SK-N-SH (cell line): ENCODE data around the gene LSM3. TPM values are rescaled to one million over a fixed set of nuclear protein-coding genes. Genes with fewer than 3 reads are reported as not detected.
A peak's percentile ranks its signal among the peaks of the same experiment; 100 is the strongest.

Experiments used
- CHD2 ChIP-seq: fragments of 150-350 bp; IDR thresholded peaks from 2 replicates; pipeline ENCODE4 v1.6.1; 2018; ENCODE audit warnings: low read length; ENCODE audit not compliant: partially characterized antibody
- ELF1 ChIP-seq: IDR thresholded peaks from 2 replicates; pipeline ENCODE4 v1.4.0; 2012
- EZH2phosphoT487 ChIP-seq: fragments of 200-600 bp; sonication (generic); IDR thresholded peaks from 2 replicates; pipeline ENCODE4 v1.6.1; 2017; ENCODE audit warnings: low read depth, mixed run types, mild to moderate bottlenecking, antibody characterized with exemption, moderate library complexity, borderline replicate concordance
- FOSL2 ChIP-seq: IDR thresholded peaks from 2 replicates; pipeline ENCODE4 v1.4.0; 2012; ENCODE audit warnings: low read depth, mild to moderate bottlenecking, moderate library complexity, borderline replicate concordance
- FOXJ3 ChIP-seq: sonication (generic); formaldehyde crosslinking; IDR thresholded peaks from 2 replicates; pipeline ENCODE4 v1.5.1; 2020; ENCODE audit warnings: mild to moderate bottlenecking, missing genetic modification reagents
- FOXM1 ChIP-seq: IDR thresholded peaks from 2 replicates; pipeline ENCODE4 v1.4.0; 2012; ENCODE audit warnings: low read depth, mild to moderate bottlenecking
- GATA2 ChIP-seq: sonication (generic); formaldehyde crosslinking; IDR thresholded peaks from 2 replicates; pipeline ENCODE4 v1.5.0; 2020; ENCODE audit warnings: mild to moderate bottlenecking, missing genetic modification reagents
- NRF1 ChIP-seq: IDR thresholded peaks from 2 replicates; pipeline ENCODE4 v1.6.1; 2012; ENCODE audit warnings: low read depth, mild to moderate bottlenecking, low read length
- RAD21 ChIP-seq: IDR thresholded peaks from 2 replicates; pipeline ENCODE4 v1.6.1; 2012; ENCODE audit warnings: mild to moderate bottlenecking, low read length
- RCOR1 ChIP-seq: fragments of 150-350 bp; IDR thresholded peaks from 2 replicates; pipeline ENCODE4 v1.6.1; 2017; ENCODE audit warnings: antibody characterized with exemption, low read length
- SIN3A ChIP-seq: IDR thresholded peaks from 2 replicates; pipeline ENCODE4 v1.6.1; 2012; ENCODE audit warnings: low read depth, mild to moderate bottlenecking, low read length, moderate library complexity, borderline replicate concordance
- SMC3 ChIP-seq: IDR thresholded peaks from 2 replicates; pipeline ENCODE4 v1.6.1; 2012; ENCODE audit warnings: low read depth, low read length, improper control_type of control experiment
- TAF1 ChIP-seq: IDR thresholded peaks from 2 replicates; pipeline ENCODE4 v1.6.1; 2012; ENCODE audit warnings: low read depth, mild to moderate bottlenecking, low read length, moderate library complexity, borderline replicate concordance
- polyA plus RNA-seq, 3 experiments: library from polyadenylated mRNA; depleted of rRNA; stranded (reverse); fragments of >200 nt; gene quantifications; 2 replicates each; pipeline ENCODE4 v1.2.3, GENCODE V29; 2012
- TF ChIP-seq, protein P1 (sequence below): IDR thresholded peaks from 2 replicates; pipeline ENCODE4 v1.4.0; 2012; ENCODE audit warnings: low read depth
- TF ChIP-seq, protein P2 (sequence below): IDR thresholded peaks from 2 replicates; pipeline ENCODE4; 2012
- TF ChIP-seq, protein P3 (sequence below): fragments of 200-600 bp; sonication (generic); IDR thresholded peaks from 2 replicates; pipeline ENCODE4 v1.6.1; 2017; ENCODE audit warnings: antibody characterized with exemption, mild to moderate bottlenecking, moderate library complexity
- TF ChIP-seq, protein P4 (sequence below): IDR thresholded peaks from 2 replicates; pipeline ENCODE4 v1.4.0; 2012; ENCODE audit warnings: low read depth, borderline replicate concordance
- TF ChIP-seq, protein P5 (sequence below): fragments of 150-350 bp; IDR thresholded peaks from 2 replicates; pipeline ENCODE4 v1.6.1; 2016; ENCODE audit warnings: mild to moderate bottlenecking, low read depth, low read length

Gene LSM3
- polyA plus RNA-seq, 1 of the 3 experiments (the other 2 are of a cell fraction): 5.1 TPM

DNA sequence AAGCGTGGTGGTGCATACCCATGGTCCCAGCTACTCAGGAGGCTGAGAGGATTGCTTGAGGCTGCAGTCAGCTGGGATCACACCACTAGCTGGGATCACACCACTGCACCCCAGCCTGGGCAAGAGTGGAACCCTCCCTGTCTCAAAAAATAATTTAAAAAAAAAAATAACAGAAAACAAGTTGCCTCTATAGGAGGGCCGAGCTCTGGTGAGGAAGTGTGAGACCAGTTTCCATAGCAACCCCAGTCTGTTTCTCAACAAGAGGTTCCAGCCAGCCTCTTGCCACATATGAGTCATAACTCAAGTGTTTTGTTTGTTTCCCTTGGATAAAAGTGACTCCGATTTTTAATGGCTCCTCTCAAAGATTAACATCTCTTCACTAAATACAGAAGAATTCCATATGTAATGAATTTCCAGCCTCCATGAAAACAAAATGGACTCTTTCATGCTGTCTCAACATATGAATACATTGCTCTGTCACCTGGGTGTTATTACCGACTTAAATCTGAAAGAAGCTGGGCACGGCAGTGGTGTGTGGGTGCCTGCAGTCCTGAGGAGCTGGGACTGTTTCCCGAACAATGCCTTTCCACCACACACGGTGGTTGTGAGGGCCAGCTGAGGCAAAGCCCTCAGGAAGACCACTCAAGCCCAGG, 34.1 kb upstream of the LSM3 start (continued):
- peak; percentile 41; the same call in 1 of the 2 replicates for TF ChIP-seq ELF1
- TF ChIP-seq RAD21: no peak
- TF ChIP-seq FOXJ3 (CRISPR knock-in tag): no peak
- no peak for TF ChIP-seq NRF1
- no peak for TF ChIP-seq SMC3
- TF ChIP-seq SIN3A: 0 out of 2 replicates have a peak, but pooled peaks have one; percentile 23
- TF ChIP-seq, protein P1, sequence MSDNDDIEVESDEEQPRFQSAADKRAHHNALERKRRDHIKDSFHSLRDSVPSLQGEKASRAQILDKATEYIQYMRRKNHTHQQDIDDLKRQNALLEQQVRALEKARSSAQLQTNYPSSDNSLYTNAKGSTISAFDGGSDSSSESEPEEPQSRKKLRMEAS: no peak
- no peak for TF ChIP-seq EZH2phosphoT487
- TF ChIP-seq CHD2: no peak
- TF ChIP-seq, protein P2, sequence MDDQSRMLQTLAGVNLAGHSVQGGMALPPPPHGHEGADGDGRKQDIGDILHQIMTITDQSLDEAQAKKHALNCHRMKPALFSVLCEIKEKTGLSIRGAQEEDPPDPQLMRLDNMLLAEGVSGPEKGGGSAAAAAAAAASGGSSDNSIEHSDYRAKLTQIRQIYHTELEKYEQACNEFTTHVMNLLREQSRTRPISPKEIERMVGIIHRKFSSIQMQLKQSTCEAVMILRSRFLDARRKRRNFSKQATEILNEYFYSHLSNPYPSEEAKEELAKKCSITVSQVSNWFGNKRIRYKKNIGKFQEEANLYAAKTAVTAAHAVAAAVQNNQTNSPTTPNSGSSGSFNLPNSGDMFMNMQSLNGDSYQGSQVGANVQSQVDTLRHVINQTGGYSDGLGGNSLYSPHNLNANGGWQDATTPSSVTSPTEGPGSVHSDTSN: peak; percentile 44
- TF ChIP-seq, protein P3, sequence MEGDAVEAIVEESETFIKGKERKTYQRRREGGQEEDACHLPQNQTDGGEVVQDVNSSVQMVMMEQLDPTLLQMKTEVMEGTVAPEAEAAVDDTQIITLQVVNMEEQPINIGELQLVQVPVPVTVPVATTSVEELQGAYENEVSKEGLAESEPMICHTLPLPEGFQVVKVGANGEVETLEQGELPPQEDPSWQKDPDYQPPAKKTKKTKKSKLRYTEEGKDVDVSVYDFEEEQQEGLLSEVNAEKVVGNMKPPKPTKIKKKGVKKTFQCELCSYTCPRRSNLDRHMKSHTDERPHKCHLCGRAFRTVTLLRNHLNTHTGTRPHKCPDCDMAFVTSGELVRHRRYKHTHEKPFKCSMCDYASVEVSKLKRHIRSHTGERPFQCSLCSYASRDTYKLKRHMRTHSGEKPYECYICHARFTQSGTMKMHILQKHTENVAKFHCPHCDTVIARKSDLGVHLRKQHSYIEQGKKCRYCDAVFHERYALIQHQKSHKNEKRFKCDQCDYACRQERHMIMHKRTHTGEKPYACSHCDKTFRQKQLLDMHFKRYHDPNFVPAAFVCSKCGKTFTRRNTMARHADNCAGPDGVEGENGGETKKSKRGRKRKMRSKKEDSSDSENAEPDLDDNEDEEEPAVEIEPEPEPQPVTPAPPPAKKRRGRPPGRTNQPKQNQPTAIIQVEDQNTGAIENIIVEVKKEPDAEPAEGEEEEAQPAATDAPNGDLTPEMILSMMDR: no peak
- TF ChIP-seq TAF1: no peak
- no peak for TF ChIP-seq GATA2 (CRISPR knock-in tag)
- TF ChIP-seq, protein P4, sequence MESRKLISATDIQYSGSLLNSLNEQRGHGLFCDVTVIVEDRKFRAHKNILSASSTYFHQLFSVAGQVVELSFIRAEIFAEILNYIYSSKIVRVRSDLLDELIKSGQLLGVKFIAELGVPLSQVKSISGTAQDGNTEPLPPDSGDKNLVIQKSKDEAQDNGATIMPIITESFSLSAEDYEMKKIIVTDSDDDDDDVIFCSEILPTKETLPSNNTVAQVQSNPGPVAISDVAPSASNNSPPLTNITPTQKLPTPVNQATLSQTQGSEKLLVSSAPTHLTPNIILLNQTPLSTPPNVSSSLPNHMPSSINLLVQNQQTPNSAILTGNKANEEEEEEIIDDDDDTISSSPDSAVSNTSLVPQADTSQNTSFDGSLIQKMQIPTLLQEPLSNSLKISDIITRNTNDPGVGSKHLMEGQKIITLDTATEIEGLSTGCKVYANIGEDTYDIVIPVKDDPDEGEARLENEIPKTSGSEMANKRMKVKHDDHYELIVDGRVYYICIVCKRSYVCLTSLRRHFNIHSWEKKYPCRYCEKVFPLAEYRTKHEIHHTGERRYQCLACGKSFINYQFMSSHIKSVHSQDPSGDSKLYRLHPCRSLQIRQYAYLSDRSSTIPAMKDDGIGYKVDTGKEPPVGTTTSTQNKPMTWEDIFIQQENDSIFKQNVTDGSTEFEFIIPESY: no peak
- no peak for TF ChIP-seq RCOR1
- no peak for TF ChIP-seq FOXM1
- peak; percentile 82; the same call in 1 of the 2 replicates for TF ChIP-seq FOSL2
- TF ChIP-seq, protein P5, sequence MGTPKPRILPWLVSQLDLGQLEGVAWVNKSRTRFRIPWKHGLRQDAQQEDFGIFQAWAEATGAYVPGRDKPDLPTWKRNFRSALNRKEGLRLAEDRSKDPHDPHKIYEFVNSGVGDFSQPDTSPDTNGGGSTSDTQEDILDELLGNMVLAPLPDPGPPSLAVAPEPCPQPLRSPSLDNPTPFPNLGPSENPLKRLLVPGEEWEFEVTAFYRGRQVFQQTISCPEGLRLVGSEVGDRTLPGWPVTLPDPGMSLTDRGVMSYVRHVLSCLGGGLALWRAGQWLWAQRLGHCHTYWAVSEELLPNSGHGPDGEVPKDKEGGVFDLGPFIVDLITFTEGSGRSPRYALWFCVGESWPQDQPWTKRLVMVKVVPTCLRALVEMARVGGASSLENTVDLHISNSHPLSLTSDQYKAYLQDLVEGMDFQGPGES: no peak
- TF ChIP-seq, all 33 proteins: peak for 11
